NCI-H526 (cell line): Measurements from ENCODE around the gene FAM107B.
A peak's percentile ranks its signal among the peaks of the same experiment; 100 is the strongest.

Experiments
- DNase-seq, 2 experiments: peaks; one replicate each; lab custom pipeline; 2025; lab: John Stamatoyannopoulos, UW

The FAM107B gene

GRCh38 chr10:14489522-14490177, 285.0 kb downstream of the FAM107B start:
- DNase-seq, result no peak

GRCh38 chr10:14487488-14487883, 287.2 kb downstream of the FAM107B start:
- DNase-seq, result peak; percentile 31 to 59

GRCh38 chr10:14486777-14487487, 287.8 kb downstream of the FAM107B start:
- peak; percentile 16 to 51 for DNase-seq

- no peak for DNase-seq
Observed at GRCh38 chr10:14485986-14486385, 288.7 kb downstream of the FAM107B start.

- no peak for DNase-seq
Observed at GRCh38 chr10:14483417-14483816, 291.3 kb downstream of the FAM107B start.

- no peak for DNase-seq
Observed at GRCh38 chr10:14481752-14482151, 292.9 kb downstream of the FAM107B start.

GRCh38 chr10:14481014-14481413, 293.7 kb downstream of the FAM107B start:
- no peak for DNase-seq

- peak; percentile 2 to 69 for DNase-seq
Observed at GRCh38 chr10:14478604-14479003, 296.1 kb downstream of the FAM107B start.

GRCh38 chr10:14478201-14478600, 296.5 kb downstream of the FAM107B start:
- DNase-seq, result no peak

GRCh38 chr10:14477408-14477710, 297.3 kb downstream of the FAM107B start:
- DNase-seq, result no peak

- DNase-seq, result no peak
Observed at GRCh38 chr10:14476641-14477407, 297.9 kb downstream of the FAM107B start.

GRCh38 chr10:14476006-14476405, 298.7 kb downstream of the FAM107B start:
- DNase-seq, result no peak

GRCh38 chr10:14474656-14475055, 300.0 kb downstream of the FAM107B start:
- no peak for DNase-seq

- peak; percentile 11 to 28 for DNase-seq
Observed at GRCh38 chr10:14470920-14471319, 303.8 kb downstream of the FAM107B start.

GRCh38 chr10:14468726-14469125, 306.0 kb downstream of the FAM107B start:
- DNase-seq, result no peak
